ENCODE data around the gene RPS6KB2. TPM values are rescaled to one million over a fixed set of nuclear protein-coding genes. Genes with fewer than 3 reads are reported as not detected.

The RPS6KB2 gene
- total RNA-seq, 4 donors from 2014 or later = 25.6 to 45.0 (median 30.7) TPM

- H3K9me3 ChIP-seq = no peaks in the 10 kb centered on the region
- no peaks in the 10 kb centered on the region for H3K27me3 ChIP-seq
- peaks cover 0 to 2% of the 10 kb centered on the region in 2 donors for H3K4me1 ChIP-seq
- DNase-seq = no peak
- intact Hi-C loops (cut with DNase I; ENCODE audit: low total_unique reads) = loop anchor here (5.0 kb wide), 1 partner anchor 112 kb away; the partner anchor contains the start of genes CDK2AP2 and PITPNM1
- H3K27ac ChIP-seq = no peak overlapping the region
- H3K36me3 ChIP-seq = no peaks in the 10 kb centered on the region
- no peak overlapping the region for H3K4me3 ChIP-seq
- TF ChIP-seq CTCF (IDR thresholded peaks at IDR 0.05) = no peak
- no peak for TF ChIP-seq POLR2A (IDR thresholded peaks at IDR 0.05)
These were observed 32.6 kb upstream of the RPS6KB2 start for GRCh38 chr11:67395555-67396258.

GRCh38 chr11:67396259-67396581 lies 32.1 kb upstream of the RPS6KB2 start:
- intact Hi-C loops (cut with DNase I; ENCODE audit: low total_unique reads) = loop anchor here (5.0 kb wide), 1 partner anchor 111 kb away; the partner anchor contains the start of genes CDK2AP2 and PITPNM1
- no peak overlapping the region for H3K4me3 ChIP-seq
- no peaks in the 10 kb centered on the region for H3K36me3 ChIP-seq
- no peaks in the 10 kb centered on the region for H3K27me3 ChIP-seq
- H3K27ac ChIP-seq = no peak overlapping the region
- TF ChIP-seq CTCF (IDR thresholded peaks at IDR 0.05) = no peak
- no peak for DNase-seq
- H3K9me3 ChIP-seq = no peaks in the 10 kb centered on the region
- peaks cover 0 to 7% of the 10 kb centered on the region in 2 donors for H3K4me1 ChIP-seq

- H3K4me3 ChIP-seq = no peak overlapping the region
- intact Hi-C loops (cut with DNase I; ENCODE audit: low total_unique reads) = loop anchor here (5.0 kb wide), 1 partner anchor 111 kb away; the partner anchor contains the start of genes CDK2AP2 and PITPNM1
- no peaks in the 10 kb centered on the region for H3K9me3 ChIP-seq
- DNase-seq = no peak
- H3K27me3 ChIP-seq = no peaks in the 10 kb centered on the region
- H3K36me3 ChIP-seq = no peaks in the 10 kb centered on the region
- peaks cover 0 to 7% of the 10 kb centered on the region in 2 donors for H3K4me1 ChIP-seq
- H3K27ac ChIP-seq = peak overlapping the region in 1 of 2 donors; percentile 4
- no peak for TF ChIP-seq POLR2A (IDR thresholded peaks at IDR 0.05)
- TF ChIP-seq CTCF (IDR thresholded peaks at IDR 0.05) = no peak
These were observed 31.5 kb upstream of the RPS6KB2 start for GRCh38 chr11:67396587-67397389.

GRCh38 chr11:67397536-67397935 lies 30.8 kb upstream of the RPS6KB2 start:
- intact Hi-C loops (cut with DNase I; ENCODE audit: low total_unique reads) = loop anchor here (5.0 kb wide), 1 partner anchor 110 kb away; the partner anchor contains the start of genes CDK2AP2 and PITPNM1
- Histone ChIP-seq H3K4me3 (no peak overlapping the region), H3K36me3 (no peaks in the 10 kb centered on the region), H3K27ac (peak overlapping the region in 1 of 2 donors; percentile 4), H3K27me3 (no peaks in the 10 kb centered on the region), H3K9me3 (no peaks in the 10 kb centered on the region), H3K4me1 (peaks cover 0 to 7% of the 10 kb centered on the region in 2 donors)
- DNase-seq = no peak
- TF ChIP-seq POLR2A (IDR thresholded peaks at IDR 0.05) (no peak), CTCF (IDR thresholded peaks at IDR 0.05) (no peak)

Data from uterus (tissue), 4 donors.